ENCODE data around the gene HSD17B8.

The HSD17B8 gene

DNA sequence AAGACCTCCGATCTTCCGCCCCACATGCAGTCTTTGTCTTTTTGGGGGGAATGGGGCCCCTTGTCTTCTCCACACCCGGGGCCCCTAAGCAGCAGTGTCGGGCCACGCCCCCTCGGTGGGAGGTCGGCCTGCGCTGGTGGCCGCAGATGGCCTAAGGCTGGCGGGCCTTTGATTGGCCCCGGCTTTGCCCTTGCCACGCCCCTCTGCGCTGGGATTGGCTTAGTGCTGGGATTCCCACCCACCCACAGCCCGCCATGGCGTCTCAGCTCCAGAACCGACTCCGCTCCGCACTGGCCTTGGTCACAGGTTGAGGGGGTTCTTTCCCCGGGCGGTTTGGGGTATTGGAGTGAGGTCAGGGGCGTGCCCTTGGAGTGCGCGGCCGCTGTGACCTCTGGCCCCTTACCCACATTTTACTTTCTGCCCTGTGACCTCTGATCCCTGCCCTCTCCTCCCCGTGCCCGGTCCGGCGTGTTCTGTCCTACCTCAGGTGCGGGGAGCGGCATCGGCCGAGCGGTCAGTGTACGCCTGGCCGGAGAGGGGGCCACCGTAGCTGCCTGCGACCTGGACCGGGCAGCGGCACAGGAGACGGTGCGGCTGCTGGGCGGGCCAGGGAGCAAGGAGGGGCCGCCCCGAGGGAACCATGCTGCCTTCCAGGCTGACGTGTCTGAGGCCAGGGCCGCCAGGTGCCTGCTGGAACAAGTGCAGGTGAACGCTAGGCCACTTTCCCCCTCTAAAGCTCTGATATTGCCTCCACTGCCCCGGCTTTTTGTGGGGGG lies at the start of gene HSD17B8:
HSD17B8 (plus strand) TSS at position 241 of the 776 bp plus-strand sequence; CDS start at position 255, 14 bp downstream.
- in situ Hi-C loops (cut with HindIII; ENCODE audit: low sequenced_read_pairs), result no loop called here

DNA sequence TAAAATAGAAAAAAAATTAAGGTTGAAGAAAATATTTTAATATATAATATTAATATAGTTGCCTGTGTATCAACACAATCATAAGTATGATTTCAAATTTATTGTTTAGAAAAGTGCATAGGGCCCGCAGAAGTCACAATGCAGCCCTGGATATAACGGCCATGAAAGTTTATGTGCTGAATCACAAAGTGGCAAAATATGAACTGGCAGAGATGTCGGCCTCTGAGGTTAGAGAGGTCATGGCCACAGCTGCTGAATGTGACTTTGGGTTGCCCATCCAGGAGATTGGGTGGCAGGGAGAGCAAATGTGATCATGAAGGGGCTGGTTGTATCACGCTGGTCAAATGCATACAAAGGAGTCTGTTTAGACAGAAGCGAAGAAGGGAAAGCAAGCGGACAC lies 47.9 kb upstream of the HSD17B8 start:
- in situ Hi-C loops (cut with HindIII; ENCODE audit: low sequenced_read_pairs), result no loop called here

DNA sequence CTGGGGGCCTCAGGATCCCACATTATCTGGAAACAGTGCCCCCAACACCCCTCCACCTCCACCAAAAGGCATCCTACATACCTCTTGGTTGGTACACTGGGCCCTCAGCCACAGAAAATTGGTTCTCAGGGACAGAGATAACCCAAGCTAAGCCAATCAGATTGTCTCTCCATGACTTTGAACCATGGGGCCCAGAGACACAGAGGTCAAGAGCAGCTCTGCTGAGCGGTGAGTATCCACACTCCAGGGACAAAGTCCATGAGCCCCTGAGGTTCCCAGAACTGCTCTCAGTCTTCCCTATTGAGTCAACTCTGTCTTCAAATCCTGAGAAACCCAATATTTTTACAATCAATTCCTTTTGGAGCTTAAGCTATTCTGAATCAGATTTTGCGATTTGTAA lies 47.5 kb upstream of the HSD17B8 start:
- in situ Hi-C loops (cut with HindIII; ENCODE audit: low sequenced_read_pairs), result no loop called here

DNA sequence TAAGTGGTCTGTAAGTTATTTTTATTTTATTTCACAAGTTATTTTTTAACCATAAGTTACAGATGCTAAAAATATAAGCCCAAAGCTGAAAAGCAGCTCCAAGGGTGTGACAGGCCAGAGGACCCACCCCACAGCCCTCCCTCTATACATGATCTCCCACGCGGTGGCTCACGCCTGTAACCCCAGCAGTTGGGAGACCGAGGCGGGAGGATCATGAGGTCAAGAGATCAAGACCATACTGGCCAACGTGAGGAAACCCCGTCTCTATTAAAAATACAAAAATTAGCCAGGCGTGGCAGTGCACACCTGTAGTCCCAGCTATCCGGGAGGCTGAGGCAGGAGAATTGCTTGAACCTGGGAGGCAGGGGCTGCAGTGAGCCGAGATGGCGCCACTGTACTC lies 44.4 kb upstream of the HSD17B8 start:
- in situ Hi-C loops (cut with HindIII; ENCODE audit: low sequenced_read_pairs), result no loop called here

DNA sequence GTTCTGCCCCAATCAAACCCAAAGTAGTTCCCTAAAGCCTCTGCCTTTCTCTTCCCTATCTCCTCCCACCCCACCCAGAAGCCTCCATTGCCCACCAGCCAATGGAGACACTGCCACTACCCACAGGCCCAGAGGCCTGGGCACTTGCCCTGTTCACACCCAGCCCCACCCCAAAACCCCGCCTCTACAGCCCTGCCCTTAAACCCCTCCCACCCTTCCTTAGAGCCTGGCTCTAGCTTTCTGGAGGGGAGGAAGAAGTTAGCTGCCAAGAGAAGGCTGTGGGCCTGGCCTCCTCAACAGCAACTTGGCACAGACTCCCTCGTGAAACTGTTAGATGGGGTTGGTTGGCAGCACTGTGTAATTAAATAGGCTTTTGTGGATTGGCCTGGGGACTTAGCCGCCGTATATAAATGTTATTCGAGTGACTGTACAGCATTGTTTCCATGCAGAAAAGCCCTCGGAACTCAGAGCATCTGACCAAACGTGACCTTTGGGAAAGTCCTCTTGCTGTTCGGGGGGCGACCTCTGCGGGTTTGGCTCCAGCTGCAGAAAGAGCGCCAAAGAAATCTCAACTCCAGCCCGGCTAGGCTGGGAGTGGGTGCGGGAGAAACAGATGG lies 43.6 kb upstream of the HSD17B8 start:
- in situ Hi-C loops (cut with HindIII; ENCODE audit: low sequenced_read_pairs), result no loop called here

DNA sequence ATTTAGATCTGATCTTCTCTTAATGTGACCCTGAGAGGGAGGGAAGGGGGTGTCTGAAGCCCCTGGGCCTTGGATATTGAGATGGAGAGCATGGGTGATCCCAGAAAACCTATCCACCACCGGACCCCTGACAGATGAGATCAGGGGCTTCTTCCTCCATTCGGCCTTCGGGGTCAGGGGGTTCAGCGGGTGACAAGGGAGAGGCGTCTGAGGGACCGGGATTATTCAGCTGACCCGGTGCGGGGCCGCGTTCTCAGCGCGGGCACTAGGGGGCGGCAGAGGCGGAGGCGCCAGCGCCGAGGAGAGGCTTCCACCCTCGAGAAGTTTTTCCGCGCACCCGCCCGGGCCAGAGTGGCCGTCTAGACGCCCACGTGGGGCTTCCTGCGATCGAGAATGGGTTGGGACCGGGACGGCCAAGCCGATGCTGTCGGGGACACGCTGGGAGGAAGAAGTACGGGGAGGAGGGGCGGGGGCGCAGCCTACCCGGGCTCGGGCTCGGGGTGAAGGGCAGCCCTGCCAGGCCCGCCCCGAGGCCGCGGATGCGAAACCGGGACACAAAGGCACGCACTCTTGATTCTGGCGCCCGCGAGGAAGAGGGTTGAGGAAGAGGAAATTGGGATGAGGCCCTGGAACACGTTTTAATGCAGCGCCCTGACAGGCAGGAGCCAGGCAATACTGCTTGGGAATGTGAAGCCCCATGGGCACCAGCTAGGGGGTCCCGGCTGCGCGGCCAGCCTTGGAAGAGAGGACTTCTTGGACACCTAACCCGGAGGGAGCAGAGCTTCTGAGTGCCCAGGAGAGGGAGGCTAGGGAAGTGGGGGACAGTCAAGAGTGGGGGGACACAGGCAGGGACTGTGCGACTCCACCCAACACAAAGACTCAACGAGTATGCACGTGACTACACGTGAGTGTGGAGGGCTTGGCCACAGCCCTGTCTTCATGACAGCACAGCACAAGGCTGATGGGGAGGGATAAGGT lies 42.8 kb upstream of the HSD17B8 start:
- in situ Hi-C loops (cut with HindIII; ENCODE audit: low sequenced_read_pairs), result no loop called here

DNA sequence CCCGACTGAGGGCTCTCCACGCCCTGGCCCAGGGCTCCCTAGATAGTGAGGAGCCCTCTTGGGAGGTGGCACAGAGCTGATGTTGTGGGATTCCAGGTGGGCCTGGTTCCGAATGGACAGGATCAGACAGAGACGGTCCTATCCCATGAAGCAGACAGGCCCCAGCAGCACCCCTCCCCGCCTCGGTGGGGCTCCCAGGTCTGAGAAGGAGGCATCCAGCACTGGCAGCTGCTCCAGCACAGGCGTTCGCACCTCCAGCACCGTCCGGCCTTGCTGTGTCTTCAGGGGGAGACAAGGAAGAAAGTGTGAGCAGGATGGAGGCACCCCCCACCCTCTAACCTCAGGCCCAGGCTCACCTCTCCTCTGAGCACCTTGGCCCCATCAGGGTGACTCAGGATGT lies 40.9 kb upstream of the HSD17B8 start:
- in situ Hi-C loops (cut with HindIII; ENCODE audit: low sequenced_read_pairs), result no loop called here

DNA sequence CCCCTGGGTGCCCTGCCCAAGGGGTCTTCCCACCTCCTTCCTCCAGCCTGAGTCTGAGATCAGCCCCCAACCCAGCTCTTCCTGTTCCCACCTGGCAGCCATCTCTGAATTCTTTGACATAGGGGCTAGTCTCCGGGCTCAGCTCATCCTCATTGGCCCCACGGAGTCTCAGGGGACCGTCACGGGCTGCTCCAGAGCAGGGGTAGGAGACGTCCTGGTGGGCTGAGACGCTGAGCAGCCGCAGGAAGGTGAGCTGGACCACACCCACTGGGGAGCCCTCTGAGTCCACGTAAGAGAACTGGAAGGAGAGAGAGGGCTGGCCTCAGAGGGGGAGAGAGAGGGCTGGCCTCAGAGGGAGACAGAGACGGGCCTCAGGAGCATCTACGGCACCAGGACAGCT lies 40.3 kb upstream of the HSD17B8 start:
- in situ Hi-C loops (cut with HindIII; ENCODE audit: low sequenced_read_pairs), result no loop called here

DNA sequence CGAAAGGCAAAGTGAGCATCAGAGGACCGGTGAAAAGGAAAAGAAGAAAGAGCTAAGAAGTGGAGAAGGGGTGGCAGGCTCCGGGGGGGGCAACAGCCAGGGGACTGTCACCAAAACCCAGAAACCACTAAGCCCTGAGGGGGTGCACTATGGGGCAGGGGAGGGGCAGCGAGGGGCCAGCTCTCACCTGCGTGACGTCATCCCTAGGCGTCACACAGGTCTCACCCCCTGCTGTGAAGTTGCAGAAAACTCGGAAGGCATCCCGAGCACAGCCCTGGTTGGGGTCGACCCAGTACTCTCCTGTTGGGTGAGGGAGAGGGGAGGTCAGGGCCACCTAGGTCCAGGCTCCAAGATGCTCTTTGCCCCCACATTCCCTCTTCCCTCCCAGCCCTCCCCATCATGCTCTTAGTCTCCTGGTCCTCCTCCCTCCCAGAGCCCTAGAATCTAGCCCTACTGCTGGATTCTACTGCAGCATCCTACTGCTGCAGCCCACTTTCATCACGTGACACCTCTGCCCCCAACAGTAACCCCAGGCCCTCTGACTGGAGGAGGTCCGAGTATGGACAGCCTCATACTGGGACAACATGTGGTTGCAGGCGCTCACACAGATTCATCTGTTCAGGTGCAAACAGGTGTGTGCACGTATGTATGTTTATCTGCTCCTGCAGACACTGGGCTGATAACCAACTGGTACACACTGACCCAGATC lies 39.6 kb upstream of the HSD17B8 start:
- in situ Hi-C loops (cut with HindIII; ENCODE audit: low sequenced_read_pairs), result no loop called here

DNA sequence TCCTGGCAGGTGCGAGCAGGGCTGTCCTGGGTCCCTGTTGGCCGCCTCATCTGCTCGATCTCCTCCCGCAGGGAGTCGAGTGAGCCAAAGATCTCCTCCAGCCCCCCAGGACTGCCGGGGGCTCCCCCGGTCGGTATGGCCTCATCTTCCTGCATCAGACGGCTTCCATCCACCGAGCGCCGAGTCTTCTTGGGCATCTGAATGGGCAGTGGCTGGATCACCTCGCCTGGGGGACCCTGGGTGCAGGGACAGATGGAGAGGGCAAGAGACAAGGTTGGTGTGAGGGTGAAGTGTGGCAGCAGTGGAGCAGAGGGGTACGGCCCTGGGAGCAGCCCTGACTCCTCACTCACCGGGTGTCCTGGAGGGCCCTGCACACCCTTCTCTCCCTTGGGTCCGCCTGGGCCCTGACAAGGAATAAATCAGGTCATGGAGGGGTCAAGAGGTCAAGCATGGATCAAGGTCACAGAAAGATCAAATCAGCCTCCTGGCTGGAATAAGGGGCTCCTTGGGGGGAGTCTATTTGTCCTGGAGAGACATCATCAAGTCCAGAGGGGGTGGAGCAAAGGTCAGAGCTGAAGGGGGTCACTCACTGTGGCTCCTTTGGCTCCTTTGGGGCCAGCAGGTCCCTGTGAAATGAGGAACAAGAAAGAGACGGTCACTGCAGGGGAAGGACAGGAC lies 38.7 kb upstream of the HSD17B8 start:
- in situ Hi-C loops (cut with HindIII; ENCODE audit: low sequenced_read_pairs), result no loop called here

DNA sequence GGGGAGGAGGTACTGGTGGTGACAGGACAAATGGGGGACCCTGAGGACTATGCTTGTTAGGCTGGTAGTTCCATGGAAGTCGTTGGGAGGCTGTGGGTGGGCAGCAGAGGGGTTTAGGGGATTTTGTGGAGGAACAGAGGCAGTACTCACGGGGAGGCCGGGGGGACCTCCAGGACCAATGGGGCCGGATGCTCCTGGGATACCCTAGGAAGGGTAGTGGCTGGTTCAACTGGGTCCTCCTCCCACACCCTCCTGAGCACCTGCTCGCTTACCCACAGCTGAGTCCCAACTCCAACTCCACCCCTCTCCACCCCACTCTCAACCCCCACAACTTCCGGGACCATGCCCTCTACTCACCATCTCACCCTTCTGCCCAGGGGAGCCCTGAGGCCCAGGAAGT lies 38.1 kb upstream of the HSD17B8 start:
- in situ Hi-C loops (cut with HindIII; ENCODE audit: low sequenced_read_pairs), result no loop called here

DNA sequence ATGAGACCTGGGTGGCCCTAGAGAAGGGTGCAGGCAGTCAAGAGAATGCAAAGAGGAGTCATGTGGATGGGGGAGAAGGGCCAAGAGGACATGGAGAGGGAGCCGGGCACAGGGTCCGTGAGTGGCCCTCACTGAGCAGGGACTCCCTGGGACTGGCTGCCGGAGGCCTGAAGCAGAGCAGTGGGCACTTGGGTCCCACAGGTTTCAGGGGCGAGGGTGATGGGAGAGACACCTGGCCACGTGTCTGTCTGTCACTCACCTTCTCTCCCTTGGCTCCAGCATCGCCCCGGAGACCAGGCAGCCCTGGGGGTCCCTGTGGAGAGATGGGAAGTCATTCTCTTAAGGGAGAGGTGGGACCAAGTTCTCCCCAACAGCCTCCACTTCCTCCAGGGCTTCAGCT lies 37.6 kb upstream of the HSD17B8 start:
- in situ Hi-C loops (cut with HindIII; ENCODE audit: low sequenced_read_pairs), result no loop called here

DNA sequence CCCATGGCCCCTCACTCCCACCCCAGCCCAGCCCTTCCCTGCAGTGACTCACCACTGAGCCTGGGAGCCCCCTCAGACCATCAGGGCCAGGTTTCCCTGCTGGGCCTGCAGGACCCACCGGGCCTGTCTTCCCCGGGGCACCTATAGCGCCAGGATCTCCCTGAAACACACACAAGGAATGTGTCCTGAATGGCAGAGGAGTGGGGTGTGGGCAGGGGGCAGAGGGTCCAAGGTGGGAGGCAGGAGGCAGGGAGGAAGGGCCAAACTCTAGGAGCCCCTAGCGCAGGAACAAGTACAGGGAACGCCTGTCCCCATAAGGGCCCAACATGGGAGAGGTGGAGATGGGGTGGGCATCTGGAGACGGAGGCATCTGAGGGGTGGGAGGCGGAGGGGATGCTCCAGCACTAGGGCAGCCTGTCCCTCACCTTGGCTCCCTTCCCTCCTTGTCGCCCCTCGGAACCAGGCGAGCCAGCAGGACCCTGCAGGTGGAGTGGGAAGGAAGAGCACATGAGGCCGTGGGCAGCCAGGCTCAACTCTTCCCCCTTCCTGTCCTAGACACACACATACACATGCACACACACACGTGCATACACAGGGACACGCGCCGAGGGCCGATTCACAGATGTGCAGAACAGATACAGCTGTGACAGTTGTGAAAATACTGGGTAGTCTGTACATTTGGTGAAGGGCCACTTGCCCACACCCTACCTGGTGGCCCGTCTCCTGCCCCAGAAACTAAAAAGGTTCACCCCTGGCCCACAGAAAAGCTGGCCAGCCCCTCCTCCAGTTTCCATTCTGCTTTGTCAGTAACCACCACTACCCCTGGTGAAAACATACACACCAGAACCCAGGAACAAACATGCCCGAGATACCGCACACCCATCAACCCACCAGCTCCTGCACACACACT lies 36.8 kb upstream of the HSD17B8 start:
- in situ Hi-C loops (cut with HindIII; ENCODE audit: low sequenced_read_pairs), result no loop called here

DNA sequence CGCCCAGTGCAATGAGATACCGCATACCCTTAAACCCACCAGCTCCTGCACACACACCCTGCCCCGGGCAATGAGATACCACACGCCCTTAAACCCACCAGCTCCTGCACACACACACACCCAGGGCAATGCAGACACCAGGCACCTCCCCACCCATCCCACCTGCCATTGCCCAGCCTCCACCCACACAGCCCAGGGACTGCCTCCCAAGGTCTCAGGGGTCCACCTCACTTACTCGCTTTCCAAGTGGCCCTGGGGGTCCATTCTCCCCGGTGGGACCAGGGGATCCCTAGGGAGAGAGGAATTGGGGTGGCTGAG lies 36.2 kb upstream of the HSD17B8 start:
- in situ Hi-C loops (cut with HindIII; ENCODE audit: low sequenced_read_pairs), result no loop called here

DNA sequence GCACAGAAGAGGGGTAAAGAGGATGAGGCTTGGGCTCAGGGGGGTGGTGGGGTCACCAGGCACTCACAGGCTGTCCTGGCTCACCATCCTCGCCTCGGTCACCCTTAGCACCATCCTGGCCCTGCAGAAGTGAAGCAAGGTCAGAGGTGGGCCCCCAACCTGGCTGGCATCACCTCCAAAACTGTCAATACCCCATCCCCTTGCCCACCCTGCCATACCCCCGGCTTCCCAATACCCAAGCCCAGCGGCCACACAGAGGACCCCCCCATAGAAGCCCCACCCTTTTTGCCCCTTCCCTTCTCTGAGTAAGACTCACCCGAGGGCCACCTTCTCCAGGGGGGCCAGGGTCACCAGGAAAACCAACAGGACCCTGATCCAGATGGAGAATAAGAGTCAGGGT lies 35.8 kb upstream of the HSD17B8 start:
- in situ Hi-C loops (cut with HindIII; ENCODE audit: low sequenced_read_pairs), result no loop called here

DNA sequence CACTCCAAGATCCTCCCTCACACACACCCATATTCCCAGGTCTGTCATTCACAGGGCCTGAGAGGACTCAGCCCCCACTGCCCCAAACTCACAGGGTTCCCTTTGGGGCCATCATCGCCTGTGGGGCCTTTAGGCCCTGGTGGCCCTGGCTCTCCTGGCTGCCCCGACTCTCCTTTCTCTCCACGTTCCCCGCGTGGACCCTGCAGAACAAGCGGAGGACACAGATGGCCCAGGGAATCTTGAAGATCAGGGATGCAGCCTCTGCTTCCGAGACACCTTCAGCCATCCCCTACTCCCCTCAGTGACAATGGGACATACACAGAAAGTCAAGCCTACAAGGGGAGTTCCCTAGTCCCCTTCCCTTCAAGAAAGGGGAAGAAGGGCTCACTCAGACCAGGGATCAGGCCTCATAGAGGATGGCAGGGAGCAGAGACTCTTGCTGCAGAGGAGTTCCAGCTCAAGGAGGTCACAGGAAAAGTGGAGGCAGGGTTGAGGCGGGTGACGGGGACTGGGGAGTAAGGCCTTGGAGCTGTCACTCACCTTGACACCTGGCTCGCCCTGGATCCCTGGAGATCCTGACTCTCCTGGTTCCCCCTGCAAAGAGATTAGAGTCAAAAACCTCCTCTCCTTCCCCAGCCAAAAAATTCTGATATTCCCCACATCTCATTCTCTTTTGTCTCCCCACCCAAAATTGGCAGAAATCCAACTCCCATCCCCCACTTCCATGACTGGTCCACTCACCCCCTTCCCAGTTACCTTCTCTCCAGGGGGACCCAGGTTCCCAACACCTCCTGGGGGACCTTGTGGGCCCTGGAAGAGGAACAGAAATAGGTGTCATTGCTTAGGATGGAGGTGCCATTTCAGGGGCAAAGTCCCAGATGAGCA lies 34.9 kb upstream of the HSD17B8 start:
- in situ Hi-C loops (cut with HindIII; ENCODE audit: low sequenced_read_pairs), result no loop called here

DNA sequence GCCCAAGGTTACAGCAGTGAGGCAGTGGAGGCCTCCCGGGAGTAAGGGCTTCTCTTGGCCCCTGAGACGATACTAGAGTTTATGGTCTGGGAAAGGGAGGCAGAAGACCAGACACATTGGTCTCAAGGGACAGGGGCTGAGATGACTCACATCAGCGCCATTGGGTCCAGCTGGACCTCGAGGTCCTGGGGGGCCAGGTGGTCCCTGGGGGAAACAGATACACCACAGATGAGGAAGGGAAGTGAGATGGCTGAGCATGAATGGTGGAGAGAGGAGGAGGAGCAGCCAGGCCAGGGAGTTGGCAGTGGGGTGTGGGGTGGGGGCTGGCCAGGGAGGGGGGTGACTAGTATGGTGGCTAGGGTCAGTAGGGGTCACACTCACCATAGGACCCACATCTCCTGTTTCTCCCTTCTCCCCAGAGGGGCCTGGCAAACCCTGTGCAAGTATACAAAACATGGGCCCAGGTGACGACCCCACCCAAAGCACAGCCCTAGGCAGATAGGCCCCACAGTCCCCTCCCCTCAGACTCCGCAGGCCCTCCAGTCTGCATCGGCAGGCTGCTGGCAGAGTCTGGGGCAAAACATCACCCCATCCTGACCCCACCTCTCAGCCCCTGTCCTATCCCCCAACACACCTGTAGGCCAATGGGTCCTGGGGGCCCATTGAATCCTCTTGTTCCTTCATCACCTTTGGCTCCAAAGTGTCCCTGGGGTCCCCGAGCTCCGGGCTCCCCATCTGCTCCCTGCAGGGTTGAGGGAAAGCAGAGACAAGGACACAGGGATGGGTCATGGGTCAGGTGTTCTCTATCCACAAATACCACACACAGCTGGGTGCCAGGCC lies 34.1 kb upstream of the HSD17B8 start:
- in situ Hi-C loops (cut with HindIII; ENCODE audit: low sequenced_read_pairs), result no loop called here

Measured in DLD1 (cell line).